Ishikawa (cell line): Measurements from ENCODE around the gene ARL14EP.

Experiments
- CEBPB ChIP-seq: IDR thresholded peaks from 2 replicates; pipeline ENCODE4 v1.6.1; 2012
- CREB1 ChIP-seq: IDR thresholded peaks from 2 replicates; pipeline ENCODE4 v1.6.1; 2012; ENCODE audit warnings: low read depth
- EGR1 ChIP-seq: IDR thresholded peaks from 2 replicates; pipeline ENCODE4 v1.6.1; 2012
- EP300 ChIP-seq: IDR thresholded peaks from 2 replicates; pipeline ENCODE4 v1.6.1; 2012; ENCODE audit warnings: borderline replicate concordance
- FOXM1 ChIP-seq: IDR thresholded peaks from 2 replicates; pipeline ENCODE4 v1.6.1; 2012; ENCODE audit warnings: low read depth, borderline replicate concordance
- NFIC ChIP-seq: IDR thresholded peaks from 2 replicates; pipeline ENCODE4 v1.6.1; 2012
- RAD21 ChIP-seq: IDR thresholded peaks from 2 replicates; pipeline ENCODE4 v1.6.1; 2012; ENCODE audit warnings: low read depth
- TAF1 ChIP-seq: IDR thresholded peaks from 2 replicates; pipeline ENCODE4 v1.6.1; 2012; ENCODE audit warnings: low read depth, mild to moderate bottlenecking
- TCF12 ChIP-seq: IDR thresholded peaks from 2 replicates; pipeline ENCODE4 v1.6.1; 2012; ENCODE audit warnings: low read depth
- TEAD4 ChIP-seq: IDR thresholded peaks from 2 replicates; pipeline ENCODE4 v1.6.1; 2012
- YY1 ChIP-seq: IDR thresholded peaks from 2 replicates; pipeline ENCODE4 v1.6.1; 2012; ENCODE audit warnings: low read depth
- ZBTB7A ChIP-seq: IDR thresholded peaks from 2 replicates; pipeline ENCODE4 v1.6.1; 2012; ENCODE audit warnings: low read depth
- TF ChIP-seq, protein P1 (sequence below): IDR thresholded peaks from 2 replicates; pipeline ENCODE4 v1.6.1; 2012
- TF ChIP-seq, protein P2 (sequence below): IDR thresholded peaks from 2 replicates; pipeline ENCODE4 v1.6.1; 2012
- TF ChIP-seq, protein P3 (sequence below): IDR thresholded peaks from 2 replicates; pipeline ENCODE4 v1.6.1; 2012; ENCODE audit warnings: low read depth, mild to moderate bottlenecking

Gene ARL14EP

DNA sequence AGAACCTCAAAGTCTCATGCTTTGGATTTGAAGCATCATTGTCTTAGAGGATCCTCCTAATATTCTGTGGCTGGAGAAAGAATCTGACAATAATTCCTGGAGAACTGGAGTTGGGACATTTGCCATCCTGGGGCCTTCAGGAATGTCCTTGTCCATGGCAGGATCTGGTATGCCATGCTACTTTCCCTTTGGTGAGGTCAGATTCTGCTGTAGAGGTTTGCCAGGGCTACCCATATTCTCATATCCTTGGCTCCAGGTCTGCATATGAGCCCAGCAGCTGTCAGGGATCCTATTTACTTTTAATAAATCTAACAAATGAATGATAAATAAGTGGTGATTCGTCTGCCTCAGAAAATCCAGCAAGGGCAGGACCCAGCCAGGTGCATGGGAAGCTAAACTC lies 35.0 kb downstream of the ARL14EP start:
- TF ChIP-seq, protein P1, sequence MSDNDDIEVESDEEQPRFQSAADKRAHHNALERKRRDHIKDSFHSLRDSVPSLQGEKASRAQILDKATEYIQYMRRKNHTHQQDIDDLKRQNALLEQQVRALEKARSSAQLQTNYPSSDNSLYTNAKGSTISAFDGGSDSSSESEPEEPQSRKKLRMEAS: no peak
- TF ChIP-seq TEAD4 (no peak), FOXM1 (no peak), CREB1 (no peak), TCF12 (no peak), TAF1 (no peak), RAD21 (no peak), NFIC (no peak), EGR1 (no peak), EP300 (no peak), CEBPB (no peak), YY1 (no peak), ZBTB7A (no peak)
- TF ChIP-seq, protein P2, sequence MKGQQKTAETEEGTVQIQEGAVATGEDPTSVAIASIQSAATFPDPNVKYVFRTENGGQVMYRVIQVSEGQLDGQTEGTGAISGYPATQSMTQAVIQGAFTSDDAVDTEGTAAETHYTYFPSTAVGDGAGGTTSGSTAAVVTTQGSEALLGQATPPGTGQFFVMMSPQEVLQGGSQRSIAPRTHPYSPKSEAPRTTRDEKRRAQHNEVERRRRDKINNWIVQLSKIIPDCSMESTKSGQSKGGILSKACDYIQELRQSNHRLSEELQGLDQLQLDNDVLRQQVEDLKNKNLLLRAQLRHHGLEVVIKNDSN: no peak

DNA sequence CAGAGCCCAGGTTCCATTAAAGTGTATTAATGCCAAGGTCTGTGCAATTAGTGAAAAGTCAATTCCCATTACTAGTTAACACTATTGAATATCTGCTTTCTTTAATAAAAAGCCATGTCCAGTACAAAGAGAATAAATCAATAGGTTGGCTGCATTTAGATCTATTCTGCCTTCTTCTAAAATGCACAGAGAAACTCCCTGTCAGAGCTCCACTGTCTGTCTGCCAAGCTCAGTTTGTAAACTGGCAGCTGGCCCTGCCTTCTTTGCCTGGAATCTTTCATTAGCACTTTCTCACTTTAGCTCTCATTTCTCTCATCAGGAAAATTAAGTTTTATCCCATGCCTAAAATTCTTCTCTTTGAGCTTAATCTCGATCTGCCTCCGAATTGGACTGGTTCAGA lies 35.6 kb downstream of the ARL14EP start:
- TF ChIP-seq, protein P2: no peak
- no peak for TF ChIP-seq RAD21
- TF ChIP-seq CEBPB: no peak
- TF ChIP-seq, protein P1: no peak
- TF ChIP-seq, protein P3, sequence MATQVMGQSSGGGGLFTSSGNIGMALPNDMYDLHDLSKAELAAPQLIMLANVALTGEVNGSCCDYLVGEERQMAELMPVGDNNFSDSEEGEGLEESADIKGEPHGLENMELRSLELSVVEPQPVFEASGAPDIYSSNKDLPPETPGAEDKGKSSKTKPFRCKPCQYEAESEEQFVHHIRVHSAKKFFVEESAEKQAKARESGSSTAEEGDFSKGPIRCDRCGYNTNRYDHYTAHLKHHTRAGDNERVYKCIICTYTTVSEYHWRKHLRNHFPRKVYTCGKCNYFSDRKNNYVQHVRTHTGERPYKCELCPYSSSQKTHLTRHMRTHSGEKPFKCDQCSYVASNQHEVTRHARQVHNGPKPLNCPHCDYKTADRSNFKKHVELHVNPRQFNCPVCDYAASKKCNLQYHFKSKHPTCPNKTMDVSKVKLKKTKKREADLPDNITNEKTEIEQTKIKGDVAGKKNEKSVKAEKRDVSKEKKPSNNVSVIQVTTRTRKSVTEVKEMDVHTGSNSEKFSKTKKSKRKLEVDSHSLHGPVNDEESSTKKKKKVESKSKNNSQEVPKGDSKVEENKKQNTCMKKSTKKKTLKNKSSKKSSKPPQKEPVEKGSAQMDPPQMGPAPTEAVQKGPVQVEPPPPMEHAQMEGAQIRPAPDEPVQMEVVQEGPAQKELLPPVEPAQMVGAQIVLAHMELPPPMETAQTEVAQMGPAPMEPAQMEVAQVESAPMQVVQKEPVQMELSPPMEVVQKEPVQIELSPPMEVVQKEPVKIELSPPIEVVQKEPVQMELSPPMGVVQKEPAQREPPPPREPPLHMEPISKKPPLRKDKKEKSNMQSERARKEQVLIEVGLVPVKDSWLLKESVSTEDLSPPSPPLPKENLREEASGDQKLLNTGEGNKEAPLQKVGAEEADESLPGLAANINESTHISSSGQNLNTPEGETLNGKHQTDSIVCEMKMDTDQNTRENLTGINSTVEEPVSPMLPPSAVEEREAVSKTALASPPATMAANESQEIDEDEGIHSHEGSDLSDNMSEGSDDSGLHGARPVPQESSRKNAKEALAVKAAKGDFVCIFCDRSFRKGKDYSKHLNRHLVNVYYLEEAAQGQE: no peak
- TF ChIP-seq EP300: no peak
- TF ChIP-seq ZBTB7A: no peak
- TF ChIP-seq CREB1: no peak
- no peak for TF ChIP-seq YY1
- no peak for TF ChIP-seq TAF1
- TF ChIP-seq FOXM1: no peak
- no peak for TF ChIP-seq TEAD4
- TF ChIP-seq EGR1: no peak
- TF ChIP-seq NFIC: no peak
- no peak for TF ChIP-seq TCF12

DNA sequence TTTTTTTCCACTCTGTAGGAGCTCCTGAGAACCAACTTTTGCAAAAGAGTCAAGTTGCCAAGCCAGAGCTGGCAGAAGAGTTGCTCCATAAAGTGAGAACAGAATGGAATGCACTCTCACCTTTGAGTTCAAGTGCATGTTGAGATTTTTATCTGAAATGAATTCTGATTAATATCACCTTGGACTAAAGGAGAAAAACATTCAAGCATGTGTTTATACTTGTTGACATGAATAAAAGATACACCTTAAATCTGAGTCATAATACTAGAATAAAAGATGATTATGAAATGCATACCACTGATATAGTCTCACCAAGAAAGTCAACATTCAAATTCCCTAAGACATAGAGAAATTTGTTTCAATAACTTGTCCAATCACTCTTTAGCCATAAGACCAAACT lies 37.8 kb downstream of the ARL14EP start:
- TF ChIP-seq CEBPB (no peak), TCF12 (no peak), TEAD4 (no peak), NFIC (no peak), FOXM1 (no peak), CREB1 (no peak), TAF1 (no peak), ZBTB7A (no peak), YY1 (no peak), EGR1 (no peak), RAD21 (no peak), EP300 (no peak)
- TF ChIP-seq, protein P2: no peak
- TF ChIP-seq, protein P1: no peak
- TF ChIP-seq, protein P3: no peak

DNA sequence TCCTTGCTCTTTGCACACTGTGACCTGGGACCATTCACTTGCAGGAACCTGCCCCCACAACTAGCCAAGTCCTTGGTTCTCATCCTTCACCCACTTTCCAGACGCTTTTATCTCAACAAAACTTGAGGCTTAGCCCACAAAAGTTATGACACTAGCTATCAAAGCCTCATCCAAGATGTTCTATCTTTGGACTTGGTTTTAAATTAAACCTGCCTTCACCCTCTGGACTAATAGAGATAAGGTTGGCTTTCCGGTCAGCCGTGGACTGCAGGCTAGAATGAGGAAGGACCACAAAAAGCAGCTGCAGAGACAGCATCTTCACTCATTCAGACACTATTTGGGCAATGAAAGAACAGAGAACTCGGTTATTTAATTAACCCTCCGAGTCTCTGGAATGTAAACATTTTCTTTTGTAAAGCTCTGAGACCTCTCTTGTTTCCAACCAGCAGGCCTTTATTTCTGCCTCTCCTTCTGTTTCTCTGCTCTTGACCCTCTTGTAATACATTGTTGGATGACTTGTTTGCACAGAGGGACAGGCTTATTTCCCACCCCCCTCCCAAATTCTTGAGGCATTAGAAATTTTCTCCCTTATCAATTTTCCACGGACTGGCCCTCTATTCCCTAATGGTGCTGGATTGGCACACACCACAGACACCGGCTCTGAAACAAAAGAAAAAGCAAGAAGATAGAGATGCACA lies 41.4 kb downstream of the ARL14EP start:
- no peak for TF ChIP-seq RAD21
- TF ChIP-seq TAF1: no peak
- TF ChIP-seq TCF12: no peak
- TF ChIP-seq, protein P1: no peak
- TF ChIP-seq, protein P2: no peak
- TF ChIP-seq TEAD4: no peak
- TF ChIP-seq FOXM1: no peak
- no peak for TF ChIP-seq ZBTB7A
- no peak for TF ChIP-seq CREB1
- TF ChIP-seq YY1: no peak
- TF ChIP-seq, protein P3: no peak
- no peak for TF ChIP-seq EGR1
- no peak for TF ChIP-seq NFIC
- no peak for TF ChIP-seq EP300
- TF ChIP-seq CEBPB: no peak
